K562 (cell line): ENCODE data around the gene TNFAIP8L1. TPM values are rescaled to one million over a fixed set of nuclear protein-coding genes. Genes with fewer than 3 reads are reported as not detected.

ENCODE experiments used
- ADNP ChIP-seq: fragments of 200-800 bp; sonication (Bioruptor generic); IDR thresholded peaks from 2 replicates; pipeline ENCODE4 v1.6.1; 2016; ENCODE audit warnings: missing genetic modification characterization, missing compliant biosample characterization
- BRD4 ChIP-seq: fragments of 200-600 bp; sonication (generic); IDR thresholded peaks from 2 replicates; pipeline ENCODE4 v1.6.1; 2017; ENCODE audit warnings: inconsistent platforms
- C11orf30 ChIP-seq: fragments of 450-650 bp; IDR thresholded peaks from 2 replicates; pipeline ENCODE4 v1.6.1; 2016; ENCODE audit warnings: low read depth, mild to moderate bottlenecking
- HLTF ChIP-seq: fragments of 450-650 bp; IDR thresholded peaks from 2 replicates; pipeline ENCODE4 v1.6.1; 2016
- HSF4 ChIP-seq: fragments of 250-450 bp; sonication (Bioruptor Pico); IDR thresholded peaks from 2 replicates; pipeline ENCODE4 v2.1.2; 2022; ENCODE audit warnings: mild to moderate bottlenecking, moderate library complexity, borderline replicate concordance
- NFIX ChIP-seq: fragments of 250-450 bp; sonication (Bioruptor Pico); IDR thresholded peaks from 2 replicates; pipeline ENCODE4 v1.4.0; 2020; ENCODE audit warnings: low read depth, mild to moderate bottlenecking, moderate library complexity
- NR4A1 ChIP-seq, 2 experiments: fragments of 250-450 bp in 1 of 2; fragments of 450-650 bp in 1 of 2; sonication (Bioruptor Pico) in 1 of 2; IDR thresholded peaks; 2 replicates each; pipeline versions ENCODE4 v1.4.0 to v1.6.1; 2016 to 2020; ENCODE audit warnings: mild to moderate bottlenecking in 2 of 2, missing compliant biosample characterization in 1 of 2, missing genetic modification characterization in 1 of 2, moderate library complexity in 1 of 2
- POLR2H ChIP-seq: IDR thresholded peaks from 2 replicates; pipeline ENCODE4 v1.6.1; 2016; ENCODE audit warnings: missing genetic modification characterization, low read depth, mild to moderate bottlenecking, control low read depth, missing compliant biosample characterization, moderate library complexity
- RBM17 ChIP-seq: fragments of 200-400 bp; formaldehyde crosslinking; IDR thresholded peaks from 2 replicates; pipeline ENCODE4 v1.6.1; 2017; ENCODE audit warnings: low read depth, mild to moderate bottlenecking, low read length, borderline replicate concordance
- RCOR1 ChIP-seq, 2 experiments: IDR thresholded peaks; 2 replicates each; pipeline ENCODE4 v1.6.1; 2012; ENCODE audit warnings: low read depth in 2 of 2, low read length in 2 of 2, borderline replicate concordance in 1 of 2, improper control_type of control experiment in 1 of 2
- SMARCB1 ChIP-seq: IDR thresholded peaks from 2 replicates; pipeline ENCODE4 v1.6.1; 2011; ENCODE audit warnings: improper control_type of control experiment, low read depth; ENCODE audit not compliant: insufficient read length
- SPI1 ChIP-seq: IDR thresholded peaks from 2 replicates; pipeline ENCODE4 v1.6.1; 2011; ENCODE audit warnings: low read depth, low read length, control low read depth, borderline replicate concordance
- TAF9B ChIP-seq: fragments of 450-650 bp; IDR thresholded peaks from 2 replicates; pipeline ENCODE4 v1.6.1; 2018; ENCODE audit warnings: mild to moderate bottlenecking; ENCODE audit not compliant: partially characterized antibody
- TARDBP ChIP-seq: fragments of 450-650 bp; IDR thresholded peaks from 2 replicates; pipeline ENCODE4 v1.6.1; 2016
- TBP ChIP-seq: optimal IDR thresholded peaks from 2 replicates; pipeline ENCODE3; 2011; ENCODE audit warnings: low read depth, low read length, improper control_type of control experiment
- TSC22D4 ChIP-seq: fragments of 450-650 bp; IDR thresholded peaks from 2 replicates; pipeline ENCODE4 v1.6.1; 2016; ENCODE audit warnings: missing genetic modification characterization, missing biosample characterization, control low read depth
- WHSC1 ChIP-seq: IDR thresholded peaks from one replicate; pipeline ENCODE4 v1.6.1; 2012; ENCODE audit warnings: low read length, control low read depth, inconsistent platforms
- ZNF224 ChIP-seq: sonication (generic); formaldehyde crosslinking; IDR thresholded peaks from 2 replicates; pipeline ENCODE4 v1.8.0; 2022; ENCODE audit warnings: mild to moderate bottlenecking, missing genetic modification reagents
- ZNF699 ChIP-seq: fragments of 250-450 bp; sonication (Bioruptor Pico); IDR thresholded peaks from 2 replicates; pipeline ENCODE4 v1.8.0; 2021; ENCODE audit warnings: mild to moderate bottlenecking, moderate library complexity; ENCODE audit not compliant: insufficient replicate concordance
- ZNF780A ChIP-seq: fragments of 250-450 bp; sonication (Bioruptor Pico); IDR thresholded peaks from 2 replicates; pipeline ENCODE4 v1.5.0; 2021; ENCODE audit warnings: mild to moderate bottlenecking
- polyA plus RNA-seq, 8 experiments: library from polyadenylated mRNA; depleted of rRNA in 4 of 8; stranded (reverse) in 5 of 8; unstranded in 3 of 8; fragments of >200 nt; fragmentation: Nextera tagmentation in 2 of 8; fragmentation: Illumina TruSeq in 1 of 8; extraction: Ambion mirVana in 2 of 8; extraction: Trizol in 1 of 8; gene quantifications; 2 replicates each; pipeline versions ENCODE4 v1.2.1 to v1.2.3, GENCODE V29; 2011 to 2014; ENCODE audit warnings: inconsistent platforms in 1 of 8, missing spikeins in 1 of 8
- total RNA-seq, 7 experiments: library from RNA; depleted of rRNA in 6 of 7; stranded (reverse); fragments of >200 nt in 6 of 7; fragmentation: Illumina TruSeq in 2 of 7; extraction: Trizol in 2 of 7; gene quantifications; 2 replicates each; pipeline versions ENCODE4 v1.2.1 to v1.2.3, GENCODE V29; 2011 to 2021; ENCODE audit warnings: low replicate concordance in 1 of 7
- TF ChIP-seq, protein P1 (sequence below): IDR thresholded peaks from 2 replicates; pipeline ENCODE4 v1.6.1; 2016; ENCODE audit warnings: missing genetic modification characterization, missing compliant biosample characterization
- TF ChIP-seq, protein P2 (sequence below): sonication (generic); formaldehyde crosslinking; IDR thresholded peaks from 2 replicates; pipeline ENCODE4 v1.8.1; 2023; ENCODE audit warnings: mild to moderate bottlenecking, missing genetic modification reagents
- TF ChIP-seq, protein P3 (sequence below): fragments of 250-450 bp; sonication (Bioruptor Pico); IDR thresholded peaks from 2 replicates; pipeline ENCODE4 v1.4.0; 2020; ENCODE audit warnings: mild to moderate bottlenecking, moderate library complexity

The TNFAIP8L1 gene
- total and polyA plus RNA-seq, 9 of the 15 experiments (the other 6 are each of a cell fraction or from before 2014, with no cell fraction given), result 0.69 to 9.3 (median 4.9) TPM

DNA sequence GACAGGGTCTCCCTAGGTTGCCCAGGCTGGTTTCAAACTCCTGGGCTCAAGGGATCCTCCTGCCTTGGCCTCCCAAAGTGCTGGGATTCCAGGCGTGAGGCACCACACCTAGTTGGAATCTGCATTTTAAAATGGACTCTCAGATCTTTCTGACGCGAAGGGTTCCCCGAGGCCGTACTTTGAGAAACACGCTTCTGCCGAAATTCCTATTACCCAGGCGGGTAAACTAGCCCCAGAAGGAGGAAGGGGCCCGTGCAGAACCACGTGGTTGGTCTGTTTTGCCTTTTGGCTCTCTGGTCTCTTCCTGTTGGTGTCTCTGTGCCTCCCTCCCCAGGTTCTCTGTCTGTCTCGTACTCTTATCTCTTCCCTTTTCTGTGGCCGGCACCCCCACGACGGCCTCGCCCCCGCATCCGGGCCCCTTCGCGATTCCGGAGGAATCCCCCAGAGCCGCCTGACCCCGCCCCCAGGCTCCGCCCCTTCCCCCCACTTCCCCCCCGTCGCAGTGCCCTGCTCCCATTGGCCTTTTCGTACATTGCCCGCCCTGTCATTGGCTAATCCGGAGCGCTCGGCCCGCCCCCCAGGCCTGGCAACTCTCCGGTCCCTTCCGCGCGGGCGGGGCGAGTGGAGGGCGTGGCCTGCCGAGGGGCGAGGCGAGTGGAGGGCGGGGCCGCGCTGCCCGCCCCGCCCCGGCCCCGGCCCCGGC lies at the start of gene TNFAIP8L1 (continued):
- TF ChIP-seq, protein P1, sequence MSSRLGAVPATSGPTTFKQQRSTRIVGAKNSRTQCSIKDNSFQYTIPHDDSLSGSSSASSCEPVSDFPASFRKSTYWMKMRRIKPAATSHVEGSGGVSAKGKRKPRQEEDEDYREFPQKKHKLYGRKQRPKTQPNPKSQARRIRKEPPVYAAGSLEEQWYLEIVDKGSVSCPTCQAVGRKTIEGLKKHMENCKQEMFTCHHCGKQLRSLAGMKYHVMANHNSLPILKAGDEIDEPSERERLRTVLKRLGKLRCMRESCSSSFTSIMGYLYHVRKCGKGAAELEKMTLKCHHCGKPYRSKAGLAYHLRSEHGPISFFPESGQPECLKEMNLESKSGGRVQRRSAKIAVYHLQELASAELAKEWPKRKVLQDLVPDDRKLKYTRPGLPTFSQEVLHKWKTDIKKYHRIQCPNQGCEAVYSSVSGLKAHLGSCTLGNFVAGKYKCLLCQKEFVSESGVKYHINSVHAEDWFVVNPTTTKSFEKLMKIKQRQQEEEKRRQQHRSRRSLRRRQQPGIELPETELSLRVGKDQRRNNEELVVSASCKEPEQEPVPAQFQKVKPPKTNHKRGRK (tag), result no peak
- no peak for TF ChIP-seq ZNF224 (CRISPR knock-in tag)
- no peak for TF ChIP-seq TARDBP
- TF ChIP-seq BRD4, result no peak
- TF ChIP-seq HSF4, result no peak
- no peak for TF ChIP-seq TAF9B
- TF ChIP-seq RCOR1 (IDR thresholded peaks at IDR 0.05; ENCODE audit: borderline replicate concordance in 1 of 2, low read depth in 2 of 2, low read length in 2 of 2), result peak in 1 of 2 experiments; percentile 72; a peak in 1 of 4 replicates
- TF ChIP-seq NFIX, result no peak
- TF ChIP-seq HLTF, result no peak
- TF ChIP-seq SMARCB1, result no peak
- TF ChIP-seq WHSC1, result no peak
- TF ChIP-seq SPI1, result peak; percentile 78; the same call in 1 of the 2 replicates
- TF ChIP-seq ZNF699 (CRISPR knock-in tag), result no peak
- no peak for TF ChIP-seq C11orf30
- no peak for TF ChIP-seq ADNP (tag)
- TF ChIP-seq, protein P2, sequence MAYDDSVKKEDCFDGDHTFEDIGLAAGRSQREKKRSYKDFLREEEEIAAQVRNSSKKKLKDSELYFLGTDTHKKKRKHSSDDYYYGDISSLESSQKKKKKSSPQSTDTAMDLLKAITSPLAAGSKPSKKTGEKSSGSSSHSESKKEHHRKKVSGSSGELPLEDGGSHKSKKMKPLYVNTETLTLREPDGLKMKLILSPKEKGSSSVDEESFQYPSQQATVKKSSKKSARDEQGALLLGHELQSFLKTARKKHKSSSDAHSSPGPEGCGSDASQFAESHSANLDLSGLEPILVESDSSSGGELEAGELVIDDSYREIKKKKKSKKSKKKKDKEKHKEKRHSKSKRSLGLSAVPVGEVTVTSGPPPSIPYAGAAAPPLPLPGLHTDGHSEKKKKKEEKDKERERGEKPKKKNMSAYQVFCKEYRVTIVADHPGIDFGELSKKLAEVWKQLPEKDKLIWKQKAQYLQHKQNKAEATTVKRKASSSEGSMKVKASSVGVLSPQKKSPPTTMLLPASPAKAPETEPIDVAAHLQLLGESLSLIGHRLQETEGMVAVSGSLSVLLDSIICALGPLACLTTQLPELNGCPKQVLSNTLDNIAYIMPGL, result no peak
- no peak for TF ChIP-seq RBM17
- peak; percentile 38 for TF ChIP-seq TBP
- TF ChIP-seq NR4A1 (CRISPR knock-in tag; IDR thresholded peaks at IDR 0.05), result no peak
- no peak for TF ChIP-seq NR4A1 (tag; IDR thresholded peaks at IDR 0.05)
- no peak for TF ChIP-seq POLR2H (tag)
- no peak for TF ChIP-seq TSC22D4 (tag)
- TF ChIP-seq ZNF780A (CRISPR knock-in tag), result no peak
- TF ChIP-seq, protein P3, sequence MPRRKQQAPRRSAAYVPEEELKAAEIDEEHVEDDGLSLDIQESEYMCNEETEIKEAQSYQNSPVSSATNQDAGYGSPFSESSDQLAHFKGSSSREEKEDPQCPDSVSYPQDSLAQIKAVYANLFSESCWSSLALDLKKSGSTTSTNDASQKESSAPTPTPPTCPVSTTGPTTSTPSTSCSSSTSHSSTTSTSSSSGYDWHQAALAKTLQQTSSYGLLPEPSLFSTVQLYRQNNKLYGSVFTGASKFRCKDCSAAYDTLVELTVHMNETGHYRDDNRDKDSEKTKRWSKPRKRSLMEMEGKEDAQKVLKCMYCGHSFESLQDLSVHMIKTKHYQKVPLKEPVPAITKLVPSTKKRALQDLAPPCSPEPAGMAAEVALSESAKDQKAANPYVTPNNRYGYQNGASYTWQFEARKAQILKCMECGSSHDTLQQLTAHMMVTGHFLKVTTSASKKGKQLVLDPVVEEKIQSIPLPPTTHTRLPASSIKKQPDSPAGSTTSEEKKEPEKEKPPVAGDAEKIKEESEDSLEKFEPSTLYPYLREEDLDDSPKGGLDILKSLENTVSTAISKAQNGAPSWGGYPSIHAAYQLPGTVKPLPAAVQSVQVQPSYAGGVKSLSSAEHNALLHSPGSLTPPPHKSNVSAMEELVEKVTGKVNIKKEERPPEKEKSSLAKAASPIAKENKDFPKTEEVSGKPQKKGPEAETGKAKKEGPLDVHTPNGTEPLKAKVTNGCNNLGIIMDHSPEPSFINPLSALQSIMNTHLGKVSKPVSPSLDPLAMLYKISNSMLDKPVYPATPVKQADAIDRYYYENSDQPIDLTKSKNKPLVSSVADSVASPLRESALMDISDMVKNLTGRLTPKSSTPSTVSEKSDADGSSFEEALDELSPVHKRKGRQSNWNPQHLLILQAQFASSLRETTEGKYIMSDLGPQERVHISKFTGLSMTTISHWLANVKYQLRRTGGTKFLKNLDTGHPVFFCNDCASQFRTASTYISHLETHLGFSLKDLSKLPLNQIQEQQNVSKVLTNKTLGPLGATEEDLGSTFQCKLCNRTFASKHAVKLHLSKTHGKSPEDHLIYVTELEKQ, result no peak
